Uterus (tissue), 4 donors: ENCODE data around the gene CDH24. TPM values are rescaled to one million over a fixed set of nuclear protein-coding genes. Genes with fewer than 3 reads are reported as not detected.
A peak's percentile ranks its signal among the peaks of the same experiment; 100 is the strongest.

Experiments
- DNase-seq, 2 donors: peaks; one replicate each; pipeline ENCODE4 v3.0.0-alpha.2; 2019 to 2020
- H3K27ac ChIP-seq, 2 donors: fragments of 200-600 bp; sonication (generic); 1 replicate in 1 of 2; 2 replicates in 1 of 2; pipeline ENCODE4 v1.5.1; 2016 to 2018
- H3K27me3 ChIP-seq, 2 donors: fragments of 200-600 bp; sonication (generic); one replicate each; pipeline ENCODE4 v1.5.1; 2018 to 2019; ENCODE audit warnings: control low read depth in 1 of 2
- H3K36me3 ChIP-seq, 2 donors: fragments of 200-600 bp; sonication (generic); one replicate each; pipeline ENCODE4 v1.5.1; 2019; ENCODE audit warnings: control low read depth in 1 of 2
- H3K4me1 ChIP-seq, 2 donors: fragments of 200-600 bp; sonication (generic); one replicate each; pipeline ENCODE4 v1.5.1; 2018 to 2019; ENCODE audit warnings: control low read depth in 1 of 2
- H3K4me3 ChIP-seq, 2 donors: fragments of 200-600 bp; sonication (generic); 1 replicate in 1 of 2; 2 replicates in 1 of 2; pipeline ENCODE4 v1.5.1; 2018 to 2019; ENCODE audit warnings: mild to moderate bottlenecking in 1 of 2
- H3K9me3 ChIP-seq, 2 donors: fragments of 200-600 bp; sonication (generic); one replicate each; pipeline ENCODE4 v1.5.1; 2019; ENCODE audit warnings: control low read depth in 1 of 2
- POLR2A ChIP-seq, 2 donors: fragments of 450-650 bp; IDR thresholded peaks; one replicate each; pipeline ENCODE4 v1.6.1; 2016; ENCODE audit warnings: antibody characterized with exemption in 2 of 2, mild to moderate bottlenecking in 1 of 2, moderate library complexity in 1 of 2
- intact Hi-C: fragments of 100-400 bp; cut with DNase I; formaldehyde crosslinking; loops from one replicate; pipeline ENCODE4 v1.15.1; 2023; ENCODE audit warnings: low total_unique reads
- total RNA-seq, 4 donors: library from RNA; depleted of rRNA in 3 of 4; stranded (reverse); fragments of >200 nt in 3 of 4; gene quantifications; one replicate each; pipeline versions ENCODE4 v1.1.0 to v1.2.4, GENCODE V29; 2014 to 2023
- TF ChIP-seq, protein P1 (sequence below), 4 experiments: fragments of 200-600 bp in 2 of 4; fragments of 450-650 bp in 2 of 4; sonication (generic) in 2 of 4; IDR thresholded peaks; one replicate each; pipeline ENCODE4 v1.5.1; 2016 to 2019; ENCODE audit warnings: antibody characterized with exemption in 4 of 4, mild to moderate bottlenecking in 2 of 4, moderate library complexity in 1 of 4
- donor health status: DM: yes; HTN: yes; CAD: no.

Gene CDH24
- total RNA-seq, 4 donors from 2014 or later = 6.5 to 18.0 (median 13.8) TPM

DNA sequence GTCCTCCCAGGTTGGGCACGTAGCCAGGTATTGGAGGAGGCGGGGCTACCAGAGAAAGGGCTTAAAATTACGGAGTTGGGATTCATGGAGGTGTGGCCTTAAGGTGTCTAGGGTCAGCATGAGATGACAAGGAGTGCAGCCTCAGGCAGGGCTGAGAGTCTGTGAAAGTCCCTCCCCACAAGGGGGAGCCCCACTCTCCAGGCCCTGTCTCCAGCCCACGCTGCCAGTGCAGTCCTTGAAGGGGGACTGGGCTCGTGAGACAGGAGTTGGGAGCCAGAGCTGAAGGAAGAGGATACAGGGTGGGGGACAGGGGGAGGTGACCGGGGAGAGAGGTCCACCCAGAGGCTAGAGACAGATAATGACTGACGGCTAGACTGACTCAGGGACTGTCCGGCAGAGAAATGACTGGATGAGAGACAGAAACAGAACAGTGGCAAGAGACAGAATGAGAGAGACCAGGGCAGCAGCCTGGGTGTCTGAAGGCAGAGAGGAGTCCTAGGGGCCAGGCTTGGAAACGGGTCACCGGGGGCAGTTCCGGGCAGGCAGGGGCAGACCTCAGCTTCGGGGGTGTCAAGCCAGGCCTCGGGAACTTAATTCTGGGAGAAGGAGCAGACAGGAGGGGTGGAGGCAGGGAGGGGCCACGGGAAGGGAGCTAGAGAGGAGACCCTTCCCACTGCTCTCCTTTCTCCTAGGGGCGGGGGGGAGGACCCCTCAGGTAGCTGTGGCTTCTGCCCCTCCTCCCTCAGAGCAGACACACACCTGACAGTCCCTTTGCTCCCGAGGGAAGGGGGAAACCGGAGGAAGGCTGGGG, 970 bp downstream of the CDH24 start:
- Histone ChIP-seq H3K27me3 (no peaks in the 10 kb centered on the region), H3K9me3 (no peaks in the 10 kb centered on the region), H3K36me3 (no peaks in the 10 kb centered on the region), H3K4me1 (no peaks in the 10 kb centered on the region), H3K4me3 (peak overlapping the region in 1 of 2 donors; percentile 58), H3K27ac (peak overlapping the region; percentile 86 to 92)
- intact Hi-C loops = loop anchor here (5.0 kb wide), 1 partner anchor 69 kb away; no protein-coding TSS in a partner anchor
- TF ChIP-seq POLR2A (IDR thresholded peaks at IDR 0.05) = no peak
- TF ChIP-seq, protein P1, sequence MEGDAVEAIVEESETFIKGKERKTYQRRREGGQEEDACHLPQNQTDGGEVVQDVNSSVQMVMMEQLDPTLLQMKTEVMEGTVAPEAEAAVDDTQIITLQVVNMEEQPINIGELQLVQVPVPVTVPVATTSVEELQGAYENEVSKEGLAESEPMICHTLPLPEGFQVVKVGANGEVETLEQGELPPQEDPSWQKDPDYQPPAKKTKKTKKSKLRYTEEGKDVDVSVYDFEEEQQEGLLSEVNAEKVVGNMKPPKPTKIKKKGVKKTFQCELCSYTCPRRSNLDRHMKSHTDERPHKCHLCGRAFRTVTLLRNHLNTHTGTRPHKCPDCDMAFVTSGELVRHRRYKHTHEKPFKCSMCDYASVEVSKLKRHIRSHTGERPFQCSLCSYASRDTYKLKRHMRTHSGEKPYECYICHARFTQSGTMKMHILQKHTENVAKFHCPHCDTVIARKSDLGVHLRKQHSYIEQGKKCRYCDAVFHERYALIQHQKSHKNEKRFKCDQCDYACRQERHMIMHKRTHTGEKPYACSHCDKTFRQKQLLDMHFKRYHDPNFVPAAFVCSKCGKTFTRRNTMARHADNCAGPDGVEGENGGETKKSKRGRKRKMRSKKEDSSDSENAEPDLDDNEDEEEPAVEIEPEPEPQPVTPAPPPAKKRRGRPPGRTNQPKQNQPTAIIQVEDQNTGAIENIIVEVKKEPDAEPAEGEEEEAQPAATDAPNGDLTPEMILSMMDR (IDR thresholded peaks at IDR 0.05) = peak; percentile 33 to 56 (median 50)
- peak; percentile 57 to 58 for DNase-seq

DNA sequence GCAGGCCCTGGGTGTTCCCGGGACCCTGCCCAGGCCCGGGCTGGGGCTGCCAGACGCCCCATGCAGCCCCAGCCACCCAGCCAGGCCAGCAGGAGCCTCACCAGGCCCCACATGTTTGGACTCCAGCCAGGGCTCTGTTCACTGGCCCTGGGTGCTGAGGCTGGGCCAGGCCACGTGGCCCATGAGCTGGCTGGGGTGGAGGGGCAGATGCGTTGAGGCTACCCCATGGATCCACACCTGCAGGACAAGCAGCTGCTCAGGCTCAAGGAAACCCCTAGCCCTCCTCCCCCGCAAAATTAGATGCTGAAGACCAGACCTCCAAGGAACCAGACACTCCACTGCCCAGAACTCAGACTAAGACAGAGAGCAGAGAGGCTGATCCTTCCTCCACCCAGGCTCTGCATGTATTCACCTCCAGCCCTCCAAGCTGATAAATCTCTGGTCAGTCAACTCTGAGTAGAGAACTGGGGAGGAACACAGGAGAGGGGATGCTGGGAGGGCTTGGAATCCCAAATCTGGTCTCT, 1.6 kb downstream of the CDH24 start:
- Histone ChIP-seq H3K27ac (peak overlapping the region; percentile 86 to 92), H3K4me3 (no peak overlapping the region), H3K27me3 (no peaks in the 10 kb centered on the region), H3K9me3 (no peaks in the 10 kb centered on the region), H3K36me3 (no peaks in the 10 kb centered on the region), H3K4me1 (no peaks in the 10 kb centered on the region)
- DNase-seq = no peak
- TF ChIP-seq POLR2A (IDR thresholded peaks at IDR 0.05) = no peak
- TF ChIP-seq, protein P1 (IDR thresholded peaks at IDR 0.05) = no peak
- intact Hi-C loops = loop anchor here (5.0 kb wide), 1 partner anchor 68 kb away; no protein-coding TSS in a partner anchor

DNA sequence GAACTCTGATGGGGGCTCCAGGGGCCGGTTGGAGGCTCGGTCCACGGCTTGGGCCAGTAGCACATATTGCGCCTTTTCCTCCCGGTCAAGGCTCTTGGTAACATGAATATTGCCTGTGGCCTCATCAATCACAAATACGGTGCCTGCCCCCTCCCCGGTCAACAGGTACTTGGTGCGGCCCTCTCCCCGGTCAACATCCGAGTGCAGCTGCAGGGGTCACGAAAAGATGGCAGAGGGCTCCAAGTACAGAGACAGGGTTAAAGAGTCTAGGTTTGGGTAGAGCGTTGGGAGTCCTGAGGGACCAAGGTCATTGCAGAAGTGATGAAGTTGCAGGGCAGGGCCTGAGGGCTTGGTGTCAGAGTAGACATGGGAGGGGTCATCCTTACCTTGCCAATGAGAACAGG, 2.2 kb downstream of the CDH24 start:
- no peak for DNase-seq
- Histone ChIP-seq H3K27ac (no peak overlapping the region), H3K4me1 (no peaks in the 10 kb centered on the region), H3K4me3 (no peak overlapping the region), H3K9me3 (no peaks in the 10 kb centered on the region), H3K36me3 (no peaks in the 10 kb centered on the region), H3K27me3 (no peaks in the 10 kb centered on the region)
- intact Hi-C loops = loop anchor here (5.0 kb wide), 1 partner anchor 68 kb away; no protein-coding TSS in a partner anchor
- TF ChIP-seq, protein P1 (IDR thresholded peaks at IDR 0.05) = no peak
- no peak for TF ChIP-seq POLR2A (IDR thresholded peaks at IDR 0.05)

DNA sequence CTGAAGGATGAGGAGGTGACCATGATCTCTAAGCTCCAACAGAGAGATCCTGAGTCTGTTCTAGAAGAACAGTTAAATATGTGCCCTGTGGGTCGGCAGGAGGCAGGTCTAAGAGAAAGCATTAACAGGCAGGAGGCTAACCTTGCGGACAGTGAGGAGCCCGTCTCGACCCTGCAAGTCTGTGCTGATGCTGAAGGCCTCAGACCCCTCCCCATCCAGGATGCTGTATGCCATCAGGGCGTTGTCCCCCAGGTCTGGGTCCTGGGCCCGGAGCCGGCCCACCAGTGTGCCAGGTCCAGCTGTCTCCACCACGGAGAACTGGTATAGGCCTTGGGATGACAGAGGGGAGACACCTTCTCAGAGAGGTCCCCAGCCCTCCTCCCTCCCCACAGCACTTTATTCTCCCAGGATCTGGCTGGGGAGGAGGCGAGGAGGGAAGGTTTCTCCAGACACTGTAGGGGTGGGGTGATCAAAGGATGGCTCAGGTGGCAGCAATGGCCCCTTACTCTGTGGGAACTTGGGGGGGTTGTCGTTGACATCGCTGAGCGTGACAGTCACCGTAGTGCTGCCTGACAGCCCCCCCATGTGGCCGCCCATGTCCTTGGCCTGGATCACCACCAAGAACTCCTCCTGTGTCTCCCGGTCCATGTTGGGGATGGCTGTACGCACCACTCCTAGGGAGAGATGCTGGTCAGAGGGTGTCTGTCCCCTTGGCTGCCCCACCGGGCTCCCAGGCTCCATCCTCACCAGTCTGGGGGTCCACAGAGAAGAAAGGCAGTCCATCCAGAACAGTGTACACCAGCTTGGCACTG, 3.1 kb downstream of the CDH24 start:
- no peaks in the 10 kb centered on the region for H3K36me3 ChIP-seq
- H3K27ac ChIP-seq = no peak overlapping the region
- no peak for DNase-seq
- no peak overlapping the region for H3K4me3 ChIP-seq
- intact Hi-C loops = no loop called here
- H3K9me3 ChIP-seq = no peaks in the 10 kb centered on the region
- no peaks in the 10 kb centered on the region for H3K27me3 ChIP-seq
- TF ChIP-seq, protein P1 (IDR thresholded peaks at IDR 0.05) = no peak
- no peak for TF ChIP-seq POLR2A (IDR thresholded peaks at IDR 0.05)
- H3K4me1 ChIP-seq = no peaks in the 10 kb centered on the region
